Occipital lobe (tissue), 3 donors: ENCODE data around the gene ITFG1. TPM values are rescaled to one million over a fixed set of nuclear protein-coding genes. Genes with fewer than 3 reads are reported as not detected.

Experiments used
- DNase-seq: peaks from one replicate; lab custom pipeline; 2025; lab: John Stamatoyannopoulos, UW
- small RNA-seq: library from RNA; depleted of rRNA; stranded (forward); fragments of <200 nt; gene quantifications from one replicate; pipeline ENCODE3, GENCODE V24; 2014
- total RNA-seq: library from RNA; depleted of rRNA; stranded (reverse); fragments of >200 nt; gene quantifications from one replicate; pipeline ENCODE4 v1.2.3, GENCODE V29; 2014

ITFG1 gene
- total RNA-seq, 1 donor from 2014 or later: 187 TPM

DNA sequence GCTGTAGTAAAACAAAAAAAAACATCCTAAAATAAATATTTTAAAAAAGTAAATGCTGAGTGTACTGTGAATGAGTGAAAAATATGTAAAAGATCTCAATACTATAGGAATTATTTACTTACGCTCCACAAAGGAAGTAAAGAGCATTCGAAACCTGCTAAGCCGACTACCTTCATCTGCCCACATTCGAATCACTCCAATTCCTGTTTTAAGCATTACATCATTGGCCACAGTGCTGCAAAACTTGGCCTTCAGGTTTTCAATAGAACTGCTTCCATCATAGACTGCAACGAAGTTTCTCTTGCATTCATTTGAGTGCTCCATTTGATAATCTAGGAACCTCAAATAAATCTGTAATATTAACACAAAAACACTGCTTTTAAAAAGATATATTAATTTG is 351.5 kb downstream of the ITFG1 start:
- DNase-seq: no peak

Small RNA genes lying within 50 kb of the gene (small RNA-seq; reads per million reads assigned to genes)
- gene RF00019 (not detected), gene RNA5SP425 (not detected)

Other genes starting within 250 kb of the ITFG1 start
- 195 TPM for gene PHKB, start 268 bp upstream of the ITFG1 start, total RNA-seq